ENCODE data around the gene CHST8.

The CHST8 gene

GRCh38 chr19:33719366-33720154, 97.8 kb downstream of the CHST8 start:
- no peak overlapping the region for H3K4me3 ChIP-seq (replicated peaks; ENCODE audit: low read depth, low read length)
- DNase-seq (ENCODE audit: extremely low read depth, insufficient read length), result no peak
- H3K27me3 ChIP-seq (replicated peaks; ENCODE audit: control insufficient read depth, insufficient read depth, low read length), result no peaks in the 10 kb centered on the region
- H3K36me3 ChIP-seq (ENCODE audit: control insufficient read depth, insufficient read depth, low read length), result no peaks in the 10 kb centered on the region
- TF ChIP-seq CTCF (IDR thresholded peaks at IDR 0.05; ENCODE audit: insufficient read depth, low read length, poor library complexity, severe bottlenecking), result no peak

GRCh38 chr19:33720155-33720493, 98.4 kb downstream of the CHST8 start:
- H3K4me3 ChIP-seq (replicated peaks; ENCODE audit: low read depth, low read length), result no peak overlapping the region
- no peak for DNase-seq (ENCODE audit: extremely low read depth, insufficient read length)
- no peaks in the 10 kb centered on the region for H3K27me3 ChIP-seq (replicated peaks; ENCODE audit: control insufficient read depth, insufficient read depth, low read length)
- no peaks in the 10 kb centered on the region for H3K36me3 ChIP-seq (ENCODE audit: control insufficient read depth, insufficient read depth, low read length)
- no peak for TF ChIP-seq CTCF (IDR thresholded peaks at IDR 0.05; ENCODE audit: insufficient read depth, low read length, poor library complexity, severe bottlenecking)

- Histone ChIP-seq H3K27me3 (replicated peaks; ENCODE audit: control insufficient read depth, insufficient read depth, low read length) (no peaks in the 10 kb centered on the region), H3K36me3 (ENCODE audit: control insufficient read depth, insufficient read depth, low read length) (no peaks in the 10 kb centered on the region), H3K4me3 (replicated peaks; ENCODE audit: low read depth, low read length) (no peak overlapping the region)
- TF ChIP-seq CTCF (IDR thresholded peaks at IDR 0.05; ENCODE audit: insufficient read depth, low read length, poor library complexity, severe bottlenecking), result no peak
- DNase-seq (ENCODE audit: extremely low read depth, insufficient read length), result no peak
Observed at GRCh38 chr19:33720691-33721682, 99.2 kb downstream of the CHST8 start.

- no peaks in the 10 kb centered on the region for H3K27me3 ChIP-seq (replicated peaks; ENCODE audit: control insufficient read depth, insufficient read depth, low read length)
- H3K4me3 ChIP-seq (replicated peaks; ENCODE audit: low read depth, low read length), result no peak overlapping the region
- DNase-seq (ENCODE audit: extremely low read depth, insufficient read length), result no peak
- no peaks in the 10 kb centered on the region for H3K36me3 ChIP-seq (ENCODE audit: control insufficient read depth, insufficient read depth, low read length)
- TF ChIP-seq CTCF (IDR thresholded peaks at IDR 0.05; ENCODE audit: insufficient read depth, low read length, poor library complexity, severe bottlenecking), result no peak
Observed at GRCh38 chr19:33721735-33722297, 100.1 kb downstream of the CHST8 start.

- DNase-seq (ENCODE audit: extremely low read depth, insufficient read length), result no peak
Observed at GRCh38 chr19:33722456-33723239, 100.9 kb downstream of the CHST8 start.

More at GRCh38 chr19:33722456-33723239, 100.9 kb downstream of the CHST8 start:
- H3K4me3 ChIP-seq (replicated peaks; ENCODE audit: low read depth, low read length), result no peak overlapping the region
- H3K27me3 ChIP-seq (replicated peaks; ENCODE audit: control insufficient read depth, insufficient read depth, low read length), result no peaks in the 10 kb centered on the region
- TF ChIP-seq CTCF (IDR thresholded peaks at IDR 0.05; ENCODE audit: insufficient read depth, low read length, poor library complexity, severe bottlenecking), result no peak
- H3K36me3 ChIP-seq (ENCODE audit: control insufficient read depth, insufficient read depth, low read length), result no peaks in the 10 kb centered on the region

Data from GM06990 (cell line).